ENCODE data around the gene PSMD1.

Gene PSMD1

GRCh38 chr2:231033147-231034132 lies 23.2 kb upstream of the PSMD1 start:
- DNase-seq (ENCODE audit: low read depth, low spot score), result no peak
- no peak overlapping the region for H3K27ac ChIP-seq

GRCh38 chr2:231034291-231034882 lies 22.3 kb upstream of the PSMD1 start:
- no peak for DNase-seq (ENCODE audit: low read depth, low spot score)
- no peak overlapping the region for H3K27ac ChIP-seq

- DNase-seq (ENCODE audit: low read depth, low spot score), result no peak
- H3K27ac ChIP-seq, result no peak overlapping the region
Observed at GRCh38 chr2:231036131-231036530, 20.5 kb upstream of the PSMD1 start.

- no peak for DNase-seq (ENCODE audit: low read depth, low spot score)
- no peak overlapping the region for H3K27ac ChIP-seq
Observed at GRCh38 chr2:231036578-231037106, 20.0 kb upstream of the PSMD1 start.

- no peak within 1 kb of the TSS for H3K27ac ChIP-seq
- no peak for DNase-seq (ENCODE audit: low read depth, low spot score)
Observed at GRCh38 chr2:231037202-231037730, 19.4 kb upstream of the PSMD1 start, which contains the start of gene C2orf72. TSS of gene C2orf72 (plus strand) at chr2:231037523. CDS start at chr2:231037566, 43 bp downstream.

- no peak overlapping the region for H3K27ac ChIP-seq
- DNase-seq (ENCODE audit: low read depth, low spot score), result no peak
Observed at GRCh38 chr2:231037731-231038482, 18.8 kb upstream of the PSMD1 start.

GRCh38 chr2:231038483-231039293 lies 18.0 kb upstream of the PSMD1 start:
- H3K27ac ChIP-seq, result no peak overlapping the region
- DNase-seq (ENCODE audit: low read depth, low spot score), result no peak

- no peak overlapping the region for H3K27ac ChIP-seq
- no peak for DNase-seq (ENCODE audit: low read depth, low spot score)
Observed at GRCh38 chr2:231039294-231039664, 17.4 kb upstream of the PSMD1 start.

GRCh38 chr2:231039821-231040364 lies 16.8 kb upstream of the PSMD1 start:
- no peak for DNase-seq (ENCODE audit: low read depth, low spot score)
- H3K27ac ChIP-seq, result no peak overlapping the region

GRCh38 chr2:231041061-231041689 lies 15.5 kb upstream of the PSMD1 start:
- no peak for DNase-seq (ENCODE audit: low read depth, low spot score)
- no peak overlapping the region for H3K27ac ChIP-seq

- DNase-seq (ENCODE audit: low read depth, low spot score), result no peak
- no peak overlapping the region for H3K27ac ChIP-seq
Observed at GRCh38 chr2:231043796-231044195, 12.9 kb upstream of the PSMD1 start.

GRCh38 chr2:231046916-231047273 lies 9.8 kb upstream of the PSMD1 start:
- H3K27ac ChIP-seq, result no peak overlapping the region
- no peak for DNase-seq (ENCODE audit: low read depth, low spot score)

GRCh38 chr2:231047274-231047922 lies 9.3 kb upstream of the PSMD1 start:
- no peak for DNase-seq (ENCODE audit: low read depth, low spot score)
- H3K27ac ChIP-seq, result no peak overlapping the region

GRCh38 chr2:231047923-231048915 lies 8.4 kb upstream of the PSMD1 start:
- H3K27ac ChIP-seq, result no peak overlapping the region
- DNase-seq (ENCODE audit: low read depth, low spot score), result no peak

GRCh38 chr2:231049286-231050017 lies 7.2 kb upstream of the PSMD1 start:
- no peak overlapping the region for H3K27ac ChIP-seq
- no peak for DNase-seq (ENCODE audit: low read depth, low spot score)
